ENCODE measurements around the gene AMOT.

AMOT gene

GRCh38 chrX:112799425-112799824 is 41.2 kb downstream of the AMOT start:
- no peak for DNase-seq

- DNase-seq, result peak; percentile 1
These were observed 41.9 kb downstream of the AMOT start for GRCh38 chrX:112798736-112799135.

GRCh38 chrX:112789931-112790330 is 50.7 kb downstream of the AMOT start:
- DNase-seq, result no peak

GRCh38 chrX:112786076-112786475 is 54.6 kb downstream of the AMOT start:
- no peak for DNase-seq

- DNase-seq, result no peak
These were observed 55.3 kb downstream of the AMOT start for GRCh38 chrX:112785344-112785743.

GRCh38 chrX:112784692-112785091 is 55.9 kb downstream of the AMOT start:
- DNase-seq, result no peak

- no peak for DNase-seq
These were observed 61.5 kb downstream of the AMOT start for GRCh38 chrX:112779139-112779538.

- DNase-seq, result no peak
These were observed 65.9 kb downstream of the AMOT start for GRCh38 chrX:112774651-112775293.

GRCh38 chrX:112774142-112774541 is 66.5 kb downstream of the AMOT start:
- no peak for DNase-seq

- DNase-seq, result no peak
These were observed 71.6 kb downstream of the AMOT start for GRCh38 chrX:112769034-112769433.

GRCh38 chrX:112768563-112768962 is 72.1 kb downstream of the AMOT start:
- DNase-seq, result no peak

GRCh38 chrX:112766774-112767173 is 73.9 kb downstream of the AMOT start:
- no peak for DNase-seq

GRCh38 chrX:112761242-112762207 is 79.1 kb downstream of the AMOT start:
- no peak for DNase-seq

- DNase-seq, result peak; percentile 48
These were observed 79.9 kb downstream of the AMOT start for GRCh38 chrX:112760697-112761096.

- no peak for DNase-seq
These were observed 80.7 kb downstream of the AMOT start for GRCh38 chrX:112759966-112760365.

GRCh38 chrX:112759512-112759911 is 81.1 kb downstream of the AMOT start:
- DNase-seq, result no peak

GRCh38 chrX:112757946-112758345 is 82.7 kb downstream of the AMOT start:
- DNase-seq, result no peak

- peak; percentile 70 for DNase-seq
These were observed 87.5 kb downstream of the AMOT start for GRCh38 chrX:112753116-112753515.

- no peak for DNase-seq
These were observed 89.6 kb downstream of the AMOT start for GRCh38 chrX:112751076-112751475.

GRCh38 chrX:112746812-112747595 is 93.6 kb downstream of the AMOT start:
- DNase-seq, result peak; percentile 27

- no peak for DNase-seq
These were observed 102.1 kb downstream of the AMOT start for GRCh38 chrX:112738347-112739033.

- DNase-seq, result no peak
These were observed 104.3 kb downstream of the AMOT start for GRCh38 chrX:112736310-112736709.

All from fibroblast of skin of scalp (primary cell).